H9 (cell line): ENCODE results near the gene PSTPIP1. TPM values are rescaled to one million over a fixed set of nuclear protein-coding genes. Genes with fewer than 3 reads are reported as not detected.

Source experiments
- DNase-seq: peaks from one replicate; pipeline ENCODE4 v3.0.0-alpha.2; 2017
- H2AFZ ChIP-seq: one replicate; pipeline ENCODE4 v1.6.1; 2013; ENCODE audit warnings: mild to moderate bottlenecking, low read length, control low read depth, moderate library complexity
- H2AK5ac ChIP-seq: 2 replicates; pipeline ENCODE4 v1.6.1; 2013; ENCODE audit warnings: low read length, control low read depth, mixed read lengths; ENCODE audit not compliant: insufficient read length
- H2BK120ac ChIP-seq: one replicate; pipeline ENCODE4 v1.6.1; 2013; ENCODE audit warnings: low read depth, mild to moderate bottlenecking, low read length, control low read depth, inconsistent platforms; ENCODE audit not compliant: poor library complexity, severe bottlenecking
- H2BK12ac ChIP-seq: 2 replicates; pipeline ENCODE4 v1.6.1; 2013; ENCODE audit warnings: low read length, control low read depth, mixed read lengths, low read depth; ENCODE audit not compliant: insufficient read length
- H2BK15ac ChIP-seq: 2 replicates; pipeline ENCODE4 v1.6.1; 2013; ENCODE audit warnings: low read depth, low read length, control low read depth
- H2BK20ac ChIP-seq: one replicate; pipeline ENCODE4 v1.6.1; 2013; ENCODE audit warnings: low read depth, mild to moderate bottlenecking, low read length, control low read depth, inconsistent platforms; ENCODE audit not compliant: poor library complexity, severe bottlenecking
- H2BK5ac ChIP-seq: 2 replicates; pipeline ENCODE4 v1.6.1; 2013; ENCODE audit warnings: low read length, control low read depth, mixed read lengths; ENCODE audit not compliant: insufficient read length
- H3K14ac ChIP-seq: 2 replicates; pipeline ENCODE4 v1.6.1; 2013; ENCODE audit warnings: low read length, control low read depth; ENCODE audit not compliant: insufficient read depth
- H3K18ac ChIP-seq: 2 replicates; pipeline ENCODE4 v1.6.1; 2013; ENCODE audit warnings: low read depth, mild to moderate bottlenecking, mixed read lengths, low read length, control low read depth; ENCODE audit not compliant: insufficient read length
- H3K23ac ChIP-seq: 2 replicates; pipeline ENCODE4 v1.6.1; 2013; ENCODE audit warnings: low read length, control low read depth, mixed read lengths, low read depth; ENCODE audit not compliant: insufficient read length
- H3K23me2 ChIP-seq: 2 replicates; pipeline ENCODE4 v1.6.1; 2013; ENCODE audit warnings: low read depth, mild to moderate bottlenecking, mixed read lengths, low read length, control low read depth; ENCODE audit not compliant: insufficient read length, poor library complexity, severe bottlenecking
- H3K27ac ChIP-seq: 2 replicates; pipeline ENCODE4 v1.5.1; 2013; ENCODE audit warnings: low read length, control low read depth, mixed read lengths, low read depth; ENCODE audit not compliant: insufficient read length
- H3K27me3 ChIP-seq: 2 replicates; pipeline ENCODE4 v1.6.1; 2013; ENCODE audit warnings: low read length, control low read depth, inconsistent platforms; ENCODE audit not compliant: insufficient read depth
- H3K4ac ChIP-seq: 2 replicates; pipeline ENCODE4 v1.6.1; 2013; ENCODE audit warnings: low read depth, mild to moderate bottlenecking, control low read depth, inconsistent platforms, low read length, moderate library complexity
- H3K4me1 ChIP-seq: 2 replicates; pipeline ENCODE4 v1.6.1; 2013; ENCODE audit warnings: low read length, control low read depth, inconsistent platforms; ENCODE audit not compliant: insufficient read depth
- H3K4me2 ChIP-seq: 2 replicates; pipeline ENCODE4 v1.6.1; 2013; ENCODE audit warnings: low read length, control low read depth, mixed read lengths; ENCODE audit not compliant: insufficient read length, insufficient read depth
- H3K56ac ChIP-seq: 2 replicates; pipeline ENCODE4 v1.6.1; 2013; ENCODE audit warnings: low read depth, mild to moderate bottlenecking, mixed read lengths, low read length, control low read depth; ENCODE audit not compliant: insufficient read length
- H3K79me1 ChIP-seq: 2 replicates; pipeline ENCODE4 v1.6.1; 2013; ENCODE audit warnings: low read depth, mild to moderate bottlenecking, moderate library complexity, low read length, control low read depth, inconsistent platforms; ENCODE audit not compliant: insufficient read depth, poor library complexity, severe bottlenecking
- H3K79me2 ChIP-seq: 2 replicates; pipeline ENCODE4 v1.6.1; 2013; ENCODE audit warnings: low read length, control low read depth, inconsistent platforms; ENCODE audit not compliant: insufficient read depth
- H3K9ac ChIP-seq: 2 replicates; pipeline ENCODE4 v1.6.1; 2013; ENCODE audit warnings: low read length, control low read depth, mixed read lengths; ENCODE audit not compliant: insufficient read length; ENCODE audit errors: extremely low read depth
- H3K9me3 ChIP-seq: one replicate; pipeline ENCODE4 v1.6.1; 2013; ENCODE audit warnings: low read depth, low read length, inconsistent platforms; ENCODE audit not compliant: control insufficient read depth
- H3T11ph ChIP-seq: one replicate; pipeline ENCODE4 v1.6.1; 2013; ENCODE audit warnings: mild to moderate bottlenecking, low read length, control low read depth, inconsistent platforms
- H4K20me1 ChIP-seq: one replicate; pipeline ENCODE4 v1.6.1; 2013; ENCODE audit not compliant: control insufficient read depth, insufficient read length, insufficient read depth
- H4K5ac ChIP-seq: 2 replicates; pipeline ENCODE4 v1.6.1; 2013; ENCODE audit warnings: low read depth, mild to moderate bottlenecking, mixed read lengths, low read length, control low read depth; ENCODE audit not compliant: insufficient read length
- H4K8ac ChIP-seq: replicated peaks from 2 replicates; pipeline ENCODE4 v1.6.1; 2013; ENCODE audit warnings: low read length, control low read depth, mixed read lengths, low read depth; ENCODE audit not compliant: insufficient read length
- H4K91ac ChIP-seq: 2 replicates; pipeline ENCODE4 v1.6.1; 2013; ENCODE audit warnings: low read depth, mild to moderate bottlenecking, moderate library complexity, mixed read lengths, low read length, control low read depth; ENCODE audit not compliant: insufficient read length
- H3K27ac Mint-ChIP-seq, 3 experiments: 2 replicates in 2 of 3; 3 replicates in 1 of 3; pipeline ENCODE4 v1.8.0; 2020 to 2021; ENCODE audit warnings: mixed read lengths in 3 of 3, mild to moderate bottlenecking in 1 of 3, moderate library complexity in 1 of 3
- H3K27me3 Mint-ChIP-seq: 2 replicates; pipeline ENCODE4 v1.8.0; 2021; ENCODE audit warnings: low read depth, mild to moderate bottlenecking, moderate library complexity, mixed read lengths
- H3K36me3 Mint-ChIP-seq, 3 experiments: 2 replicates in 2 of 3; 3 replicates in 1 of 3; pipeline ENCODE4 v1.8.0; 2020 to 2021; ENCODE audit warnings: low read depth in 3 of 3, mixed read lengths in 3 of 3; ENCODE audit not compliant: insufficient read depth in 1 of 3
- H3K4me1 Mint-ChIP-seq, 2 experiments: 2 replicates each; pipeline ENCODE4 v1.8.0; 2020; ENCODE audit warnings: mixed read lengths in 2 of 2
- H3K4me3 Mint-ChIP-seq, 2 experiments: 2 replicates in 1 of 2; 3 replicates in 1 of 2; pipeline ENCODE4 v1.8.0; 2020 to 2021; ENCODE audit warnings: mild to moderate bottlenecking in 2 of 2, mixed read lengths in 2 of 2, moderate library complexity in 1 of 2
- H3K9me3 Mint-ChIP-seq, 2 experiments: 2 replicates in 1 of 2; 3 replicates in 1 of 2; pipeline ENCODE4 v1.8.0; 2020; ENCODE audit warnings: mild to moderate bottlenecking in 2 of 2, mixed read lengths in 2 of 2, moderate library complexity in 1 of 2
- WGBS: extraction: QIAGEN DNeasy Blood & Tissue Kit; methylation state at CpG from one replicate; pipeline ENCODE4 v1.1.7; 2013; ENCODE audit warnings: missing lambda C conversion rate, low lambda C conversion rate, mixed read lengths; ENCODE audit not compliant: insufficient read length; ENCODE audit errors: extremely low coverage; 5-methylcytosine and 5-hydroxymethylcytosine counted together
- total RNA-seq: library from RNA; stranded (reverse); gene quantifications from 2 replicates; pipeline ENCODE4 v1.2.1, GENCODE V29; 2021
- TF ChIP-seq, protein P1 (sequence below): fragments of 200-600 bp; sonication (generic); conservative IDR thresholded peaks from 3 replicates; pipeline ENCODE4 v1.8.0; 2021; ENCODE audit warnings: antibody characterized with exemption, mild to moderate bottlenecking

The PSTPIP1 gene
- total RNA-seq, 1 experiment from 2014 or later, result 1.8 TPM

DNA sequence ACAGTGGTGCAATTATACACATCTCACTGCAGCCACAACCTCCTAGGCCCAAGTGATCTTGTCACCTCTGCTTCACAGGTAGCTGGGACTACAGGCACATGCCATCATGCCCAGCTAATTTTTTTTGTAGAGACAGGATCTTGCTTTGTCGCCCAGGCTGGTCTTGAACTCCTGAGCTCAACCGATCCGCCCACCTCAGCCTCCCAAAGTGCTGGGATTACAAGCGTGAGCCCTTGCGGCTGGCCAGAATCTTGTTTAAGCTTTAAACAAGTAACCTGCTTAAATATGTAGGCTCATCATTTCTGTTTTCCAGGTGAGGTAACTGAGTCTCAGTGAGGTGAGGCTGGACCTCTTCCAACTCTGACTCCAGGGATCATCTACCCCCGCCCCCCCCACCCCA lies 7.7 kb upstream of the PSTPIP1 start:
- Mint-ChIP-seq H3K4me1 (peaks cover 14 to 23% of the 10 kb centered on the region in 2 experiments), H3K27ac (no peak overlapping the region), H3K4me3 (no peak overlapping the region), H3K9me3 (no peaks in the 10 kb centered on the region), H3K36me3 (no peaks in the 10 kb centered on the region), H3K27me3 (peaks cover 2% of the 10 kb centered on the region)
- Histone ChIP-seq H3K4ac (no peak overlapping the region), H2BK120ac (no peak overlapping the region), H2AK5ac (no peak overlapping the region), H3K23me2 (no peaks in the 10 kb centered on the region), H3K4me2 (no peak overlapping the region), H3K56ac (no peak overlapping the region), H2BK20ac (no peak overlapping the region), H4K5ac (no peak overlapping the region), H4K8ac (no peak overlapping the region), H2BK15ac (no peak overlapping the region), H2BK5ac (no peak overlapping the region), H4K91ac (no peak overlapping the region), H3K18ac (no peak overlapping the region), H3K79me1 (no peaks in the 10 kb centered on the region), H3K9me3 (no peaks in the 10 kb centered on the region), H3K79me2 (no peaks in the 10 kb centered on the region), H2BK12ac (no peak overlapping the region), H3K4me1 (no peaks in the 10 kb centered on the region), H3K23ac (no peak overlapping the region), H2AFZ (no peak overlapping the region), H3K9ac (no peak overlapping the region), H4K20me1 (no peaks in the 10 kb centered on the region), H3K27me3 (no peaks in the 10 kb centered on the region), H3K27ac (no peak overlapping the region), H3K14ac (no peak overlapping the region), H3T11ph (no peak overlapping the region)
- TF ChIP-seq, protein P1, sequence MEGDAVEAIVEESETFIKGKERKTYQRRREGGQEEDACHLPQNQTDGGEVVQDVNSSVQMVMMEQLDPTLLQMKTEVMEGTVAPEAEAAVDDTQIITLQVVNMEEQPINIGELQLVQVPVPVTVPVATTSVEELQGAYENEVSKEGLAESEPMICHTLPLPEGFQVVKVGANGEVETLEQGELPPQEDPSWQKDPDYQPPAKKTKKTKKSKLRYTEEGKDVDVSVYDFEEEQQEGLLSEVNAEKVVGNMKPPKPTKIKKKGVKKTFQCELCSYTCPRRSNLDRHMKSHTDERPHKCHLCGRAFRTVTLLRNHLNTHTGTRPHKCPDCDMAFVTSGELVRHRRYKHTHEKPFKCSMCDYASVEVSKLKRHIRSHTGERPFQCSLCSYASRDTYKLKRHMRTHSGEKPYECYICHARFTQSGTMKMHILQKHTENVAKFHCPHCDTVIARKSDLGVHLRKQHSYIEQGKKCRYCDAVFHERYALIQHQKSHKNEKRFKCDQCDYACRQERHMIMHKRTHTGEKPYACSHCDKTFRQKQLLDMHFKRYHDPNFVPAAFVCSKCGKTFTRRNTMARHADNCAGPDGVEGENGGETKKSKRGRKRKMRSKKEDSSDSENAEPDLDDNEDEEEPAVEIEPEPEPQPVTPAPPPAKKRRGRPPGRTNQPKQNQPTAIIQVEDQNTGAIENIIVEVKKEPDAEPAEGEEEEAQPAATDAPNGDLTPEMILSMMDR, result no peak
- no peak for DNase-seq
- WGBS, result no CpG with 5 or more reads among the region's 6 CpGs
